HepG2 (cell line): ENCODE data around the gene DDX54. TPM values are rescaled to one million over a fixed set of nuclear protein-coding genes. Genes with fewer than 3 reads are reported as not detected.
A peak's percentile ranks its signal among the peaks of the same experiment; 100 is the strongest.

Experiments
- ARID2 ChIP-seq: sonication (generic); formaldehyde crosslinking; IDR thresholded peaks from 2 replicates; pipeline ENCODE4 v1.8.1; 2022; ENCODE audit warnings: mild to moderate bottlenecking, missing genetic modification reagents, borderline replicate concordance
- CBX2 ChIP-seq, 2 experiments: fragments of 200-600 bp in 1 of 2; sonication (generic); formaldehyde crosslinking in 1 of 2; IDR thresholded peaks; 2 replicates each; pipeline versions ENCODE4 v1.7.0 to v1.8.1; 2018 to 2022; ENCODE audit warnings: low read depth in 2 of 2, low read length in 1 of 2, mild to moderate bottlenecking in 1 of 2, missing genetic modification reagents in 1 of 2
- CREB3 ChIP-seq: sonication (generic); formaldehyde crosslinking; IDR thresholded peaks from 2 replicates; pipeline ENCODE4 v1.5.0; 2020; ENCODE audit warnings: missing genetic modification reagents
- DNMT3B ChIP-seq: conservative IDR thresholded peaks from 2 replicates; pipeline ENCODE4 v1.6.1; 2016; ENCODE audit warnings: missing biosample characterization, control low read depth
- GATA4 ChIP-seq: sonication (generic); IDR thresholded peaks from 2 replicates; pipeline ENCODE4 v1.6.1; 2016; ENCODE audit warnings: antibody characterized with exemption, low read depth, borderline replicate concordance
- MAFK ChIP-seq, 2 experiments: IDR thresholded peaks in 1 of 2; conservative IDR thresholded peaks in 1 of 2; 2 replicates each; pipeline ENCODE4 v1.6.1; 2011; ENCODE audit warnings: improper control_type of control experiment in 2 of 2, low read length in 2 of 2
- POGK ChIP-seq: sonication (generic); formaldehyde crosslinking; conservative IDR thresholded peaks from 2 replicates; pipeline ENCODE4 v1.8.0; 2022; ENCODE audit warnings: mild to moderate bottlenecking, moderate library complexity, missing genetic modification reagents
- TBL1XR1 ChIP-seq: fragments of 150-350 bp; IDR thresholded peaks from 2 replicates; pipeline ENCODE4 v1.6.1; 2014; ENCODE audit warnings: borderline replicate concordance, low read length; ENCODE audit not compliant: partially characterized antibody
- TCF7L2 ChIP-seq: IDR thresholded peaks from 2 replicates; pipeline ENCODE4 v1.6.1; 2011; ENCODE audit warnings: mild to moderate bottlenecking, low read depth, low read length, moderate library complexity
- XRCC5 ChIP-seq: fragments of 200-400 bp; formaldehyde crosslinking; optimal IDR thresholded peaks from 2 replicates; pipeline ENCODE3; 2017; ENCODE audit warnings: mild to moderate bottlenecking, low read length
- ZNF383 ChIP-seq: sonication (generic); formaldehyde crosslinking; IDR thresholded peaks from 2 replicates; pipeline ENCODE4 v1.4.0; 2020; ENCODE audit warnings: missing genetic modification reagents, mild to moderate bottlenecking, borderline replicate concordance
- ZNF530 ChIP-seq: sonication (generic); formaldehyde crosslinking; IDR thresholded peaks from 2 replicates; pipeline ENCODE4 v1.5.0; 2020; ENCODE audit warnings: low read depth, mild to moderate bottlenecking, missing genetic modification reagents
- ZNF547 ChIP-seq: sonication (generic); formaldehyde crosslinking; IDR thresholded peaks from 2 replicates; pipeline ENCODE4 v1.5.1; 2020; ENCODE audit warnings: mild to moderate bottlenecking, missing genetic modification reagents
- ZNF792 ChIP-seq: IDR thresholded peaks from 2 replicates; pipeline ENCODE4 v1.6.1; 2016
- polyA plus RNA-seq, 8 experiments: library from polyadenylated mRNA; depleted of rRNA in 3 of 8; stranded (reverse) in 7 of 8; unstranded in 1 of 8; fragments of >200 nt; fragmentation: Illumina TruSeq in 4 of 8; extraction: Trizol in 4 of 8; gene quantifications; 2 replicates each; pipeline versions ENCODE4 v1.2.1 to v1.2.3, GENCODE V29; 2011 to 2016; ENCODE audit warnings: low read depth in 4 of 8, missing spikeins in 1 of 8, mixed read lengths in 1 of 8; ENCODE audit not compliant: insufficient read depth in 1 of 8
- total RNA-seq, 5 experiments: library from RNA; depleted of rRNA; stranded (reverse); fragments of >200 nt; fragmentation: Illumina TruSeq; extraction: Trizol; gene quantifications; 2 replicates each; pipeline ENCODE4 v1.2.3, GENCODE V29; 2016; ENCODE audit warnings: low read depth in 1 of 5
- TF ChIP-seq, protein P1 (sequence below): sonication (generic); formaldehyde crosslinking; IDR thresholded peaks from 2 replicates; pipeline ENCODE4 v1.8.1; 2023; ENCODE audit warnings: mild to moderate bottlenecking, inconsistent platforms, moderate library complexity, missing genetic modification reagents, borderline replicate concordance
- TF ChIP-seq, protein P2 (sequence below): sonication (generic); formaldehyde crosslinking; IDR thresholded peaks from 2 replicates; pipeline ENCODE4 v1.8.0; 2022; ENCODE audit warnings: missing genetic modification reagents, low read depth, mild to moderate bottlenecking, borderline replicate concordance
- TF ChIP-seq, protein P3 (sequence below): sonication (generic); formaldehyde crosslinking; IDR thresholded peaks from 2 replicates; pipeline ENCODE4 v1.5.1; 2020; ENCODE audit warnings: mild to moderate bottlenecking, missing genetic modification reagents, moderate library complexity

DDX54 gene
- total and polyA plus RNA-seq, 2 of the 13 experiments (the other 11 are each of a cell fraction or from before 2014, with no cell fraction given): 59.7 to 61.1 TPM

- TF ChIP-seq ZNF383 (CRISPR knock-in tag): no peak
- TF ChIP-seq ARID2 (CRISPR knock-in tag): no peak
- TF ChIP-seq CREB3 (CRISPR knock-in tag): no peak
- TF ChIP-seq DNMT3B (CRISPR knock-in tag): no peak
- TF ChIP-seq ZNF792 (CRISPR knock-in tag): 0 out of 2 replicates have a peak, but pooled peaks have one; percentile 47
- TF ChIP-seq ZNF530 (CRISPR knock-in tag): no peak
- no peak for TF ChIP-seq GATA4
- no peak for TF ChIP-seq TCF7L2
- no peak for TF ChIP-seq CBX2 (IDR thresholded peaks at IDR 0.05; ENCODE audit: low read depth, low read length)
- no peak; the same call in 1 of the 2 replicates for TF ChIP-seq CBX2 (CRISPR knock-in tag; IDR thresholded peaks at IDR 0.05; ENCODE audit: low read depth)
- peak; percentile 62 for TF ChIP-seq XRCC5
- TF ChIP-seq, protein P1, sequence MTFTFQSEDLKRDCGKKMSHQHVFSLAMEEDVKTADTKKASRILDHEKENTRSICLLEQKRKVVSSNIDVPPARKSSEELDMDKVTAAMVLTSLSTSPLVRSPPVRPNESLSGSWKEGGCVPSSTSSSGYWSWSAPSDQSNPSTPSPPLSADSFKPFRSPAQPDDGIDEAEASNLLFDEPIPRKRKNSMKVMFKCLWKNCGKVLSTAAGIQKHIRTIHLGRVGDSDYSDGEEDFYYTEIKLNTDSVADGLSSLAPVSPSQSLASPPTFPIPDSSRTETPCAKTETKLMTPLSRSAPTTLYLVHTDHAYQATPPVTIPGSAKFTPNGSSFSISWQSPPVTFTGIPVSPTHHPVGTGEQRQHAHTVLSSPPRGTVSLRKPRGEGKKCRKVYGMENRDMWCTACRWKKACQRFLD (CRISPR knock-in tag): no peak
- TF ChIP-seq, protein P2, sequence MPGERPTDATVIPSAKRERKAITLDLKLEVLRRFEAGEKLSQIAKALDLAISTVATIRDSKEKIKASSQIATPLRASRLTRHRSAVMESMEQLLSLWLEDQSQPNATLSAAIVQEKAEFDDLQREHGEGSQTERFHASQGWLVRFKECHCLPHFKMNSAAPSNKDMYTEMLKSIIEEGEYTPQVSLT (CRISPR knock-in tag): no peak
- TF ChIP-seq POGK (CRISPR knock-in tag): 0 out of 2 replicates have a peak, but pooled peaks have one; percentile 49
- TF ChIP-seq, protein P3, sequence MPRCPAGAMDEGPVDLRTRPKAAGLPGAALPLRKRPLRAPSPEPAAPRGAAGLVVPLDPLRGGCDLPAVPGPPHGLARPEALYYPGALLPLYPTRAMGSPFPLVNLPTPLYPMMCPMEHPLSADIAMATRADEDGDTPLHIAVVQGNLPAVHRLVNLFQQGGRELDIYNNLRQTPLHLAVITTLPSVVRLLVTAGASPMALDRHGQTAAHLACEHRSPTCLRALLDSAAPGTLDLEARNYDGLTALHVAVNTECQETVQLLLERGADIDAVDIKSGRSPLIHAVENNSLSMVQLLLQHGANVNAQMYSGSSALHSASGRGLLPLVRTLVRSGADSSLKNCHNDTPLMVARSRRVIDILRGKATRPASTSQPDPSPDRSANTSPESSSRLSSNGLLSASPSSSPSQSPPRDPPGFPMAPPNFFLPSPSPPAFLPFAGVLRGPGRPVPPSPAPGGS (CRISPR knock-in tag): no peak
- TF ChIP-seq ZNF547 (CRISPR knock-in tag): peak; percentile 45; the same call in 1 of the 2 replicates
- TF ChIP-seq TBL1XR1: no peak
- no peak for TF ChIP-seq MAFK (conservative IDR thresholded peaks at IDR 0.05 in 1 of 2, IDR thresholded peaks at IDR 0.05 in 1 of 2; ENCODE audit: low read length in 2 of 2)
These were observed 32.2 kb downstream of the DDX54 start (continued) for GRCh38 chr12:113152835-113153814.
